Measurements from ENCODE around the gene NEURL1B.

DNA sequence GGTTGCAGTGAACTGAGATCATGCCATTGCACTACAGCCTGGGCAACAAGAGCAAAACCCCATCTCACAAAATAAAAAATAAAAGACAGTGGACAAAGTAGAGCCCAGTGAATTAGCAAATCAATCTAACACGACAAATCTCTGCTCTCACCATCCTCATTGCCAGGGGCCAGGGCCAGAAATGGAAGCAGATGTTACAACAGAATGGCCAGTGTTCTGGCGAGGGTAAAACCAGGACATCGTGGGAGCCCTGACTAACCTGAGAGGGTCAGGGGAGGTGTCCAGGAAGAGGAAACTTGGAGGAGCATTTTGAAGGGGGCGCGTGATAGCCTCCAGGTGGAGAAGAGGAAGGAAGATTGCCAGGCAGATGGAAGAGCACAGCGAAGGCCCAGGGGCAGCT, 58.4 kb downstream of the NEURL1B start:
- TF ChIP-seq, protein P1, sequence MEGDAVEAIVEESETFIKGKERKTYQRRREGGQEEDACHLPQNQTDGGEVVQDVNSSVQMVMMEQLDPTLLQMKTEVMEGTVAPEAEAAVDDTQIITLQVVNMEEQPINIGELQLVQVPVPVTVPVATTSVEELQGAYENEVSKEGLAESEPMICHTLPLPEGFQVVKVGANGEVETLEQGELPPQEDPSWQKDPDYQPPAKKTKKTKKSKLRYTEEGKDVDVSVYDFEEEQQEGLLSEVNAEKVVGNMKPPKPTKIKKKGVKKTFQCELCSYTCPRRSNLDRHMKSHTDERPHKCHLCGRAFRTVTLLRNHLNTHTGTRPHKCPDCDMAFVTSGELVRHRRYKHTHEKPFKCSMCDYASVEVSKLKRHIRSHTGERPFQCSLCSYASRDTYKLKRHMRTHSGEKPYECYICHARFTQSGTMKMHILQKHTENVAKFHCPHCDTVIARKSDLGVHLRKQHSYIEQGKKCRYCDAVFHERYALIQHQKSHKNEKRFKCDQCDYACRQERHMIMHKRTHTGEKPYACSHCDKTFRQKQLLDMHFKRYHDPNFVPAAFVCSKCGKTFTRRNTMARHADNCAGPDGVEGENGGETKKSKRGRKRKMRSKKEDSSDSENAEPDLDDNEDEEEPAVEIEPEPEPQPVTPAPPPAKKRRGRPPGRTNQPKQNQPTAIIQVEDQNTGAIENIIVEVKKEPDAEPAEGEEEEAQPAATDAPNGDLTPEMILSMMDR (IDR thresholded peaks at IDR 0.05) = no peak
- TF ChIP-seq POLR2A (IDR thresholded peaks at IDR 0.05) = no peak
